GM12874 (cell line): Measurements from ENCODE around the gene THSD4.

ENCODE experiments used
- TF ChIP-seq, protein P1 (sequence below): IDR thresholded peaks from 2 replicates; pipeline ENCODE4 v1.5.1; 2011; ENCODE audit warnings: low read depth, mild to moderate bottlenecking, control low read depth, low read length, moderate library complexity; ENCODE audit not compliant: insufficient read depth

The THSD4 gene

DNA sequence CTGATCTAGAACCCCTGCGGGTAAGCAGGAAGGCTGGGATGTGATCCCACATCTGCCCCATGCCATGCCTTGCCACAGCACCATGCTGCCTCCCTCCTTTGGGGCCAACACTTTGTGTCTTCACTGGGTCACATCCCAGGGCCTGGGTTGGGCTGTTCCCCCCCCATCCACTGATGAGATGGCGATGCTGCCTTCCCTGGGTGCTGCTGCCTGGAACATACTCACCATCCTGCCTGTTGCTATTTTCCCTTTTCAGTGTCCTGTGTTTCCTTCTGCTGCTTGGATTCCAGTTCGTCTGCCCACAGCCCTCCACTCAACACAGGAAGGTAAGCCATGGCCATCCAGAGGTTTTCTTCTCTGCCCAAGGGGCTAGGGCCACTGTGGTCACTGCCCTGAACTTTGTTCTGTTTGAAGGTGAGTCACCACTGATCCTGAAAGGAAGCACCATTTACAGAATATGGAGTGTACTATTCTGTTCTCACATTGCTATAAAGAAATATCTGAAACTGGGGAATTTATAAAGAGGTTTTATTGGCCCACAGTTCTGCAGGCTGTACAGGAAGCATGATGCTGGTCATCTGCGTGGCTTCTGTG lies 39.4 kb downstream of the THSD4 start:
- TF ChIP-seq, protein P1, sequence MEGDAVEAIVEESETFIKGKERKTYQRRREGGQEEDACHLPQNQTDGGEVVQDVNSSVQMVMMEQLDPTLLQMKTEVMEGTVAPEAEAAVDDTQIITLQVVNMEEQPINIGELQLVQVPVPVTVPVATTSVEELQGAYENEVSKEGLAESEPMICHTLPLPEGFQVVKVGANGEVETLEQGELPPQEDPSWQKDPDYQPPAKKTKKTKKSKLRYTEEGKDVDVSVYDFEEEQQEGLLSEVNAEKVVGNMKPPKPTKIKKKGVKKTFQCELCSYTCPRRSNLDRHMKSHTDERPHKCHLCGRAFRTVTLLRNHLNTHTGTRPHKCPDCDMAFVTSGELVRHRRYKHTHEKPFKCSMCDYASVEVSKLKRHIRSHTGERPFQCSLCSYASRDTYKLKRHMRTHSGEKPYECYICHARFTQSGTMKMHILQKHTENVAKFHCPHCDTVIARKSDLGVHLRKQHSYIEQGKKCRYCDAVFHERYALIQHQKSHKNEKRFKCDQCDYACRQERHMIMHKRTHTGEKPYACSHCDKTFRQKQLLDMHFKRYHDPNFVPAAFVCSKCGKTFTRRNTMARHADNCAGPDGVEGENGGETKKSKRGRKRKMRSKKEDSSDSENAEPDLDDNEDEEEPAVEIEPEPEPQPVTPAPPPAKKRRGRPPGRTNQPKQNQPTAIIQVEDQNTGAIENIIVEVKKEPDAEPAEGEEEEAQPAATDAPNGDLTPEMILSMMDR, result no peak

DNA sequence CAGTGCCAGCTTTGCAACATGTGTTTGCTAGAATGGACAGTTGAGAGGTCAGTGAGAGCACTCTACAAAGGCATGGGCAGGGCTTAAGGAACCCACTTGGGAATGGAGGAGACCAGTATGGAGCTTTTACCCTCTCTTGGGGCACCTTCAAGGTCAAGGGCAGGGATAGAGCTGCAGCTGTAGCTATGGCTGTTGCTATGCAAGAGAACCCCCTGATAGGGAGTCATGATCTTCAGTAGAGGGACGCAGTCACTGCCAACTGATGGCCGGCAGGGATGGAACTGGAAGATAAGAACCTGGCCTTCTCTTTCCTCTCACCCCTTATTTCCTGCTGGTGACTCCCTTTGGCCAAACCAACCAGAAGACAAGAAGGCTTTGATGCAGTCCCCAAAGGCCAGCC lies 40.3 kb downstream of the THSD4 start:
- TF ChIP-seq, protein P1, result no peak

DNA sequence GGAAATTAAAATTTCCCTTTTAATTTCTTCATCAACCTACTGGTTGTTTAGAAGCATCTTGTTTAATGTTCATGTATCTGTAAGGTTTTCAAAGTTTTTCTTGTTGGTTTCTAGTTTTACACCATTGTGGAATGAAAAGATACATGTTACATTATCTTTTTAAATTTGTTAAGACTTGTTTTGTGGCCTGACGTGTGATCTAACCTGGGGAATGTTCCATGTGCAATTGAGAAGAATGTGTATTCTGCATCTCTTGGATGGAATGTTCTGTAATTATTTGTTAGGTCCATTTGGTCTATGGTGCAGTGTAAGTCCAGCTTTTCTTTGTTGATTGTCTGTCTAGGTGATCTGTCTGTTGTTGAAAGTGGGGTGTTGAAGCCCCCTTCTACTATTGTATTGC lies 45.7 kb downstream of the THSD4 start:
- TF ChIP-seq, protein P1, result no peak

DNA sequence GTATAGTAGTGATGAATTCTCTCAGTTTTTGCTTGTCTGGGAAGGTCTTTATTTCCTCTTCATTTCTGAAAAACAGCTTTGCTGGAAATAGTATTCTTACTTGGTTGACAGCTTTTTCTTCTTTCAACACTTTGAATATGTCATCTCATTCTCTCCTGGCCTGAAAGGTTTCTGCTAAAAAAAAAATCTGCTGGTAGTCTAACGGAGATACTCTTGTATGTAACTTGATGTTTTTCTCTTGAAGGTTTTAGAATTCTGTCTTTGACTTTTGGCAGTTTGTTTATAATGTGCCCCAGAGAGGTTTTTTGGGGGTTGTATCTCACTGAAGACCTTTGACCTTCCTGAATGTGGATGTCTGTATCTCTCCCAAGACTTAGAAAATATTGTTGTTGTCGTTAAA lies 47.0 kb downstream of the THSD4 start:
- TF ChIP-seq, protein P1, result no peak

DNA sequence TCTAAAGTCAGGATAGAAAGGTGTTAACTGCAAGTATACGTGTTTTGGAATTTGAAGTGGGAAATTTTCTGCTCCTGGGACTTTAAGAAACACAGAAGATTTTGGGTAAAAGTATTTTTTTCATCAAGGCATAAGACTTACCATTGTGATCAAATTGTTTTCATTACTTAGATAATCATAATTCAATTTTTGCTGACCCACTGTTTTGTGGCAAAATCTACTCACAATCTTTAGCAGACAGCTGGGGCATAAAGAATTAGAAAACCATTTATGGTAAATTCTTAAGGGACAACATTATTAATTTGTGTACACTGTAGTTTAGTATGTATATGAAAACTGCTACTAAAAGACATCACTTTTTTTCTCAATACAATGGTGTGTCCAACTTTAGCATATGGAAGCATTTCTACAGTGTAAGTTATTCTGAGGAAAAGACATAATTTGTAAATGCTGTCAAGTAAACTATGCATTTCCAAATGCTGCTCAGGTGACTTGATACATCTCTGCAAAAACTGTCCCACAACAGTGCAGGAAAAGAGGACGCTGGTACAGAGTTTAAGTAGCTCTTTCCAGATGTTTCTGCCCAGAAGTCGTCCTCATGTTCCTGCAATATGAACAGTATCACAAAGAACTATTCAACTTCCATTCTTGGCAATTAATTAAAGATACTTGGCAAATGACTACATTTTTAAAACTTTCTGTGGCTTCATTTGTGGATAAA lies 52.3 kb downstream of the THSD4 start:
- TF ChIP-seq, protein P1, result no peak

DNA sequence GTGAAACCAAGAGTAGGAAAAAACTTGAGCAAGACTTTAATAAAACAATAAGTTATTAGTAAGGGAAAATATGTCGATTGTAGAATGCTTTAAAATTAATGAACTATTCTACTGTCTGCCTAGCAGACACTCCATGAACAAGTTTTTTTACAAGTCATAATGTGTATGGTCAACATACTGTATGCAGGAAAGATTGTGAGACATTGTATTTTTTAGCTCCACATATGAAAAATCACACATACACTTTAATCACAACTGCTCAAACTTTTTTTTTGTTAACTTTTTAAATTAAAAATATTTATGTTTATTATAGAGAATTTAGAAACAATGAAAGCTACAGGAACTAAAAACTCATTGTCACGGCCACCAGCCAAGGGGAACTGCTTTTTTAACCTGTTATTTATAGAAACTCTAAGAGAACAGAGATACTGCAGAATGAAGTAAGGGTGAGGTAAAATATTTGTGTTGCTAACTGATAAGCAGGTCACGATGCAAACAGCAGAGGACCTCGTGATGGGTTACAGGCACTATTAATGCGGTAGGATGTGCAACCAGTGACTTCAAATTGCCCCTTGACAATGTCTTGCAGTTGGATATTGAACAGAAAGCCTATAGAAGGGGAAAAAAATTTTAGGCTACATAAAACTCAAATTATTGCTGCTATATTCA lies 53.0 kb downstream of the THSD4 start:
- TF ChIP-seq, protein P1, result no peak

DNA sequence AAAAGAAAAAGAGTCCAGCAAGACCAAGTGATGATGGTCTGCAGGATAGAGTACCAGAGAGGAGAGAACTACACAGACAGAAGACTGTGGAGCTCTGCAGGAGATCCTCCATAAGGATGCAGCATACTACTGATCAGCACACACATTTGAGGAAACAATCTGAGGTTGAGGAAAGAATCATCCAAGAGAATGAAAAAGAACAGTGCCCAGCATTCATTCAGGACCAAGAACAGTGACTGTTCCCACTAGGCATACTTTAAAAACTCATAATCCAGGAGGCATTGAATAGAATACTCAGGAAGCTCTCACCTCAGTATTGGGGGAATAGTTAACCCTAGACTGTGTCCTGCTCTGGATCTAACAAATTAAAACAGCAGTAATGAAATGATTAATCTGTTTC lies 54.9 kb downstream of the THSD4 start:
- TF ChIP-seq, protein P1, result no peak
